HepG2 (cell line): ENCODE data around the gene SUSD4. TPM values are rescaled to one million over a fixed set of nuclear protein-coding genes. Genes with fewer than 3 reads are reported as not detected.

ENCODE experiments used
- ATAC-seq: fragments of 200-7000 bp; cut with Tn5 transposase; 3 replicates; pipeline ENCODE4 v1.9.1; 2020; ENCODE audit warnings: mild to moderate bottlenecking, moderate library complexity
- BruUV-seq: library from RNA; stranded (reverse); fragments of 400-500 nt; replicated peaks from 2 replicates; lab custom pipeline; 2021; lab: Mats Ljungman, UMichigan
- CTCF ChIA-PET: fragments of 300-600 bp; formaldehyde crosslinking; extraction: SDS; loops from one replicate; lab custom pipeline; 2021; ENCODE audit warnings: low total read pairs, inconsistent platforms, low intra/inter-chr PET ratio; lab: Yijun Ruan, JAX
- POLR2A ChIA-PET: fragments of 350-600 bp; sonication (Branson Sonifier 250); formaldehyde crosslinking; loops from one replicate; lab custom pipeline; 2020; ENCODE audit warnings: antibody characterized with exemption, inconsistent platforms; lab: Yijun Ruan, JAX
- DNase-seq: peaks from one replicate; pipeline ENCODE4 v3.0.0-alpha.2; 2015; ENCODE audit warnings: low spot score
- FAIRE-seq: peaks from 3 replicates; lab custom pipeline; 2011; peaks lifted over from hg19 to GRCh38; lab: Jason Lieb, UNC
- H2AFZ ChIP-seq: one replicate; pipeline ENCODE4 v1.6.1; 2011; ENCODE audit warnings: low read length, inconsistent platforms
- H3K27ac ChIP-seq: fragments of 300-600 bp; 3 replicates; pipeline ENCODE4 v1.8.0; 2011; ENCODE audit warnings: mixed run types, mild to moderate bottlenecking, mixed read lengths, low read length, inconsistent platforms; ENCODE audit not compliant: insufficient read depth; ENCODE audit errors: extremely low read length
- H3K27me3 ChIP-seq, 2 experiments: fragments of 200-600 bp in 1 of 2; 2 replicates in 1 of 2; 3 replicates in 1 of 2; pipeline versions ENCODE4 v1.6.0 to v1.8.0; 2011; ENCODE audit warnings: low read length in 2 of 2, mild to moderate bottlenecking in 2 of 2, moderate library complexity in 2 of 2, inconsistent platforms in 1 of 2; ENCODE audit not compliant: insufficient read depth in 2 of 2, control insufficient read depth in 1 of 2
- H3K36me3 ChIP-seq, 2 experiments: fragments of 200-600 bp in 1 of 2; replicated peaks in 1 of 2; 2 replicates in 1 of 2; 3 replicates in 1 of 2; pipeline versions ENCODE4 v1.5.1 to v1.8.0; 2011; ENCODE audit warnings: low read length in 2 of 2, inconsistent platforms in 1 of 2; ENCODE audit not compliant: insufficient read depth in 2 of 2, control insufficient read depth in 1 of 2
- H3K4me1 ChIP-seq: 2 replicates; pipeline ENCODE4 v1.5.1; 2012; ENCODE audit warnings: low read length, inconsistent platforms; ENCODE audit not compliant: insufficient read depth
- H3K4me2 ChIP-seq: 2 replicates; pipeline ENCODE4 v1.6.0; 2011; ENCODE audit warnings: low read depth, low read length, inconsistent platforms
- H3K4me3 ChIP-seq, 3 experiments: fragments of 200-600 bp in 1 of 3; sonication (generic), shearing (Covaris generic) in 1 of 3; replicated peaks in 1 of 3; 2 replicates each; pipeline ENCODE4 v1.5.1; 2011 to 2016; ENCODE audit warnings: low read length in 3 of 3, inconsistent platforms in 2 of 3, low read depth in 2 of 3, mild to moderate bottlenecking in 2 of 3, control low read depth in 1 of 3, mixed read lengths in 1 of 3; ENCODE audit not compliant: insufficient read depth in 1 of 3
- H3K79me2 ChIP-seq: one replicate; pipeline ENCODE4 v1.6.1; 2011; ENCODE audit warnings: low read length, inconsistent platforms; ENCODE audit not compliant: insufficient read depth
- H3K9ac ChIP-seq: 2 replicates; pipeline ENCODE4 v1.6.0; 2011; ENCODE audit warnings: mild to moderate bottlenecking, low read depth, low read length, inconsistent platforms; ENCODE audit not compliant: insufficient read depth
- H3K9me3 ChIP-seq: 2 replicates; pipeline ENCODE4 v1.5.1; 2012; ENCODE audit warnings: mild to moderate bottlenecking, low read length
- H4K20me1 ChIP-seq: 2 replicates; pipeline ENCODE4 v1.6.0; 2011; ENCODE audit warnings: inconsistent platforms, mild to moderate bottlenecking, low read length, moderate library complexity; ENCODE audit not compliant: insufficient read depth
- ETV5 ChIP-seq: IDR thresholded peaks from 2 replicates; pipeline ENCODE4 v1.6.1; 2018; ENCODE audit warnings: missing biosample characterization, missing genetic modification reagents, inconsistent platforms, borderline replicate concordance
- FOXM1 ChIP-seq: sonication (generic); formaldehyde crosslinking; IDR thresholded peaks from 2 replicates; pipeline ENCODE4 v1.5.0; 2020; ENCODE audit warnings: missing genetic modification reagents
- HMG20B ChIP-seq: conservative IDR thresholded peaks from 2 replicates; pipeline ENCODE4 v1.6.1; 2016; ENCODE audit warnings: missing genetic modification reagents, missing compliant biosample characterization
- HOXA5 ChIP-seq: sonication (generic); formaldehyde crosslinking; IDR thresholded peaks from 2 replicates; pipeline ENCODE4 v1.4.0; 2020; ENCODE audit warnings: missing genetic modification reagents
- JARID2 ChIP-seq: sonication (generic); formaldehyde crosslinking; IDR thresholded peaks from 2 replicates; pipeline ENCODE4 v1.8.1; 2023; ENCODE audit warnings: missing genetic modification reagents, inconsistent platforms; ENCODE audit not compliant: insufficient replicate concordance
- KMT2A ChIP-seq: sonication (generic); formaldehyde crosslinking; IDR thresholded peaks from 2 replicates; pipeline ENCODE4 v1.4.0; 2020; ENCODE audit warnings: missing genetic modification reagents
- MZF1 ChIP-seq: sonication (generic); formaldehyde crosslinking; IDR thresholded peaks from 2 replicates; pipeline ENCODE4 v1.8.1; 2023; ENCODE audit warnings: mild to moderate bottlenecking, missing genetic modification reagents, borderline replicate concordance
- NPAS2 ChIP-seq: sonication (generic); formaldehyde crosslinking; IDR thresholded peaks from 2 replicates; pipeline ENCODE4 v1.8.0; 2022; ENCODE audit warnings: mild to moderate bottlenecking, missing genetic modification reagents, borderline replicate concordance
- ZNF446 ChIP-seq: sonication (generic); formaldehyde crosslinking; IDR thresholded peaks from 2 replicates; pipeline ENCODE4 v1.5.0; 2020; ENCODE audit warnings: mild to moderate bottlenecking, missing genetic modification reagents
- ZNF530 ChIP-seq: sonication (generic); formaldehyde crosslinking; IDR thresholded peaks from 2 replicates; pipeline ENCODE4 v1.5.0; 2020; ENCODE audit warnings: low read depth, mild to moderate bottlenecking, missing genetic modification reagents
- ZNF713 ChIP-seq: sonication (generic); formaldehyde crosslinking; IDR thresholded peaks from 2 replicates; pipeline ENCODE4 v1.4.0; 2020; ENCODE audit warnings: mild to moderate bottlenecking, missing genetic modification reagents
- whole genome bisulfite sequencing: methylation state at CpG from one replicate; pipeline ENCODE4 v1.1.6; 2017; ENCODE audit warnings: low lambda C conversion rate; 5-methylcytosine and 5-hydroxymethylcytosine counted together
- in situ Hi-C: cut with HindIII; loops from 2 replicates; pipeline ENCODE4 v1.10.0; 2017; ENCODE audit warnings: low pct_unique_long_range_greater_than_20kb; ENCODE audit not compliant: extremely low pct_ligation_motif_present
- intact Hi-C: fragments of 100-400 bp; cut with micrococcal nuclease; formaldehyde crosslinking; loops from one replicate; pipeline ENCODE4 v1.10.0; 2022; ENCODE audit not compliant: unreplicated experiment
- polyA plus RNA-seq, 8 experiments: library from polyadenylated mRNA; depleted of rRNA in 3 of 8; stranded (reverse) in 7 of 8; unstranded in 1 of 8; fragments of >200 nt; fragmentation: Illumina TruSeq in 4 of 8; extraction: Trizol in 4 of 8; gene quantifications; 2 replicates each; pipeline versions ENCODE4 v1.2.1 to v1.2.3, GENCODE V29; 2011 to 2016; ENCODE audit warnings: low read depth in 4 of 8, missing spikeins in 1 of 8, mixed read lengths in 1 of 8; ENCODE audit not compliant: insufficient read depth in 1 of 8
- total RNA-seq, 5 experiments: library from RNA; depleted of rRNA; stranded (reverse); fragments of >200 nt; fragmentation: Illumina TruSeq; extraction: Trizol; gene quantifications; 2 replicates each; pipeline ENCODE4 v1.2.3, GENCODE V29; 2016; ENCODE audit warnings: low read depth in 1 of 5
- TF ChIP-seq, protein P1 (sequence below): sonication (generic); formaldehyde crosslinking; IDR thresholded peaks from 2 replicates; pipeline ENCODE4 v1.4.0; 2020; ENCODE audit warnings: missing genetic modification reagents
- TF ChIP-seq, protein P2 (sequence below): sonication (generic); formaldehyde crosslinking; IDR thresholded peaks from 2 replicates; pipeline ENCODE4 v1.4.0; 2020; ENCODE audit warnings: missing genetic modification reagents
- TF ChIP-seq, protein P3 (sequence below): sonication (generic); formaldehyde crosslinking; IDR thresholded peaks from 2 replicates; pipeline ENCODE4 v1.4.0; 2020; ENCODE audit warnings: missing genetic modification reagents
- TF ChIP-seq, protein P4 (sequence below): sonication (generic); formaldehyde crosslinking; IDR thresholded peaks from 2 replicates; pipeline ENCODE4 v1.5.0; 2020; ENCODE audit warnings: missing genetic modification reagents, mild to moderate bottlenecking, borderline replicate concordance

Gene SUSD4
- total and polyA plus RNA-seq, 2 of the 13 experiments (the other 11 are each of a cell fraction or from before 2014, with no cell fraction given): not detected

DNA sequence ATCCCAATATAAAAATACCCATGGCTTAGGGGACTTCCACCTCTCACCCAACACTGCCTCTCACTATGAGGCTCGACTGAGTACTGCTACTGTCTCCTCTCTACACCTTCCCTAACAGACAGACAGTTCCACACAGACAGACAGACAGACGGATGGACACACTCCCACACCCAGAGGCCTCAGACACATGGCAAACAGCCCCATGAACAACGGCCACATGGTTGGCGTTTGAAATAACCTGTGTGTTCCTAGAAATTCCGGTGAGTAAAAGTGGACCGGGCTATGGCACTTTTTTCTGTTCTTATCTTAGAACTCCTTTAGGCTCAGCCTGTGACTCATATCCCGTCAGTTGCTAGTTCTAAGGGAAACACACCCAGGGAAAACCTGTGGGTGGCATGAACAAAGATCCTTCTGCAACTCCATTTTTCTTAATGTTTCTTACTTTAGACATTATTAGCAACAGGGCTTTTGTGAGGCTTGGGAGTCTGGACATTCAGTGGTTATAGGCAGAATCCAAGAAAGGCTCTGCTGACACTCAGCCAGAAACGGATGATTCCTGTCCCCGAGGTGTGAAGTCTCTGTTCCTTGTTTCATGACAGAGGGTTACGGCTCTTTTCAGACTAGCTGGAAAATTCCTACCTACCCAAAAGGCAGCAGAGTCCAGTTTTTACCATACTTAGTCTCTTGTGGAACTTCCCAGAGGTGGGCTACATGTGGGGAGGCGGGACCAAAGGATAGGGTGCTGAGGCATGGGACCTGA lies 130.4 kb downstream of the SUSD4 start:
- FAIRE-seq: no peak
- TF ChIP-seq JARID2 (CRISPR knock-in tag): no peak
- no peak for TF ChIP-seq FOXM1
- TF ChIP-seq ZNF713 (CRISPR knock-in tag): no peak
- TF ChIP-seq, protein P1, sequence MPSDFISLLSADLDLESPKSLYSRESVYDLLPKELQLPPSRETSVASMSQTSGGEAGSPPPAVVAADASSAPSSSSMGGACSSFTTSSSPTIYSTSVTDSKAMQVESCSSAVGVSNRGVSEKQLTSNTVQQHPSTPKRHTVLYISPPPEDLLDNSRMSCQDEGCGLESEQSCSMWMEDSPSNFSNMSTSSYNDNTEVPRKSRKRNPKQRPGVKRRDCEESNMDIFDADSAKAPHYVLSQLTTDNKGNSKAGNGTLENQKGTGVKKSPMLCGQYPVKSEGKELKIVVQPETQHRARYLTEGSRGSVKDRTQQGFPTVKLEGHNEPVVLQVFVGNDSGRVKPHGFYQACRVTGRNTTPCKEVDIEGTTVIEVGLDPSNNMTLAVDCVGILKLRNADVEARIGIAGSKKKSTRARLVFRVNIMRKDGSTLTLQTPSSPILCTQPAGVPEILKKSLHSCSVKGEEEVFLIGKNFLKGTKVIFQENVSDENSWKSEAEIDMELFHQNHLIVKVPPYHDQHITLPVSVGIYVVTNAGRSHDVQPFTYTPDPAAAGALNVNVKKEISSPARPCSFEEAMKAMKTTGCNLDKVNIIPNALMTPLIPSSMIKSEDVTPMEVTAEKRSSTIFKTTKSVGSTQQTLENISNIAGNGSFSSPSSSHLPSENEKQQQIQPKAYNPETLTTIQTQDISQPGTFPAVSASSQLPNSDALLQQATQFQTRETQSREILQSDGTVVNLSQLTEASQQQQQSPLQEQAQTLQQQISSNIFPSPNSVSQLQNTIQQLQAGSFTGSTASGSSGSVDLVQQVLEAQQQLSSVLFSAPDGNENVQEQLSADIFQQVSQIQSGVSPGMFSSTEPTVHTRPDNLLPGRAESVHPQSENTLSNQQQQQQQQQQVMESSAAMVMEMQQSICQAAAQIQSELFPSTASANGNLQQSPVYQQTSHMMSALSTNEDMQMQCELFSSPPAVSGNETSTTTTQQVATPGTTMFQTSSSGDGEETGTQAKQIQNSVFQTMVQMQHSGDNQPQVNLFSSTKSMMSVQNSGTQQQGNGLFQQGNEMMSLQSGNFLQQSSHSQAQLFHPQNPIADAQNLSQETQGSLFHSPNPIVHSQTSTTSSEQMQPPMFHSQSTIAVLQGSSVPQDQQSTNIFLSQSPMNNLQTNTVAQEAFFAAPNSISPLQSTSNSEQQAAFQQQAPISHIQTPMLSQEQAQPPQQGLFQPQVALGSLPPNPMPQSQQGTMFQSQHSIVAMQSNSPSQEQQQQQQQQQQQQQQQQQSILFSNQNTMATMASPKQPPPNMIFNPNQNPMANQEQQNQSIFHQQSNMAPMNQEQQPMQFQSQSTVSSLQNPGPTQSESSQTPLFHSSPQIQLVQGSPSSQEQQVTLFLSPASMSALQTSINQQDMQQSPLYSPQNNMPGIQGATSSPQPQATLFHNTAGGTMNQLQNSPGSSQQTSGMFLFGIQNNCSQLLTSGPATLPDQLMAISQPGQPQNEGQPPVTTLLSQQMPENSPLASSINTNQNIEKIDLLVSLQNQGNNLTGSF (CRISPR knock-in tag): no peak
- TF ChIP-seq ETV5 (CRISPR knock-in tag): no peak
- no peak for TF ChIP-seq NPAS2 (CRISPR knock-in tag)
- no peak for TF ChIP-seq HOXA5 (CRISPR knock-in tag)
- TF ChIP-seq ZNF446 (CRISPR knock-in tag): no peak
- TF ChIP-seq MZF1: no peak
- TF ChIP-seq HMG20B: no peak
- TF ChIP-seq KMT2A (CRISPR knock-in tag): no peak
- TF ChIP-seq, protein P2, sequence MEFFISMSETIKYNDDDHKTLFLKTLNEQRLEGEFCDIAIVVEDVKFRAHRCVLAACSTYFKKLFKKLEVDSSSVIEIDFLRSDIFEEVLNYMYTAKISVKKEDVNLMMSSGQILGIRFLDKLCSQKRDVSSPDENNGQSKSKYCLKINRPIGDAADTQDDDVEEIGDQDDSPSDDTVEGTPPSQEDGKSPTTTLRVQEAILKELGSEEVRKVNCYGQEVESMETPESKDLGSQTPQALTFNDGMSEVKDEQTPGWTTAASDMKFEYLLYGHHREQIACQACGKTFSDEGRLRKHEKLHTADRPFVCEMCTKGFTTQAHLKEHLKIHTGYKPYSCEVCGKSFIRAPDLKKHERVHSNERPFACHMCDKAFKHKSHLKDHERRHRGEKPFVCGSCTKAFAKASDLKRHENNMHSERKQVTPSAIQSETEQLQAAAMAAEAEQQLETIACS (CRISPR knock-in tag): no peak
- TF ChIP-seq ZNF530 (CRISPR knock-in tag): no peak
- TF ChIP-seq, protein P3, sequence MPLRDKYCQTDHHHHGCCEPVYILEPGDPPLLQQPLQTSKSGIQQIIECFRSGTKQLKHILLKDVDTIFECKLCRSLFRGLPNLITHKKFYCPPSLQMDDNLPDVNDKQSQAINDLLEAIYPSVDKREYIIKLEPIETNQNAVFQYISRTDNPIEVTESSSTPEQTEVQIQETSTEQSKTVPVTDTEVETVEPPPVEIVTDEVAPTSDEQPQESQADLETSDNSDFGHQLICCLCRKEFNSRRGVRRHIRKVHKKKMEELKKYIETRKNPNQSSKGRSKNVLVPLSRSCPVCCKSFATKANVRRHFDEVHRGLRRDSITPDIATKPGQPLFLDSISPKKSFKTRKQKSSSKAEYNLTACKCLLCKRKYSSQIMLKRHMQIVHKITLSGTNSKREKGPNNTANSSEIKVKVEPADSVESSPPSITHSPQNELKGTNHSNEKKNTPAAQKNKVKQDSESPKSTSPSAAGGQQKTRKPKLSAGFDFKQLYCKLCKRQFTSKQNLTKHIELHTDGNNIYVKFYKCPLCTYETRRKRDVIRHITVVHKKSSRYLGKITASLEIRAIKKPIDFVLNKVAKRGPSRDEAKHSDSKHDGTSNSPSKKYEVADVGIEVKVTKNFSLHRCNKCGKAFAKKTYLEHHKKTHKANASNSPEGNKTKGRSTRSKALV (CRISPR knock-in tag): no peak
- TF ChIP-seq, protein P4, sequence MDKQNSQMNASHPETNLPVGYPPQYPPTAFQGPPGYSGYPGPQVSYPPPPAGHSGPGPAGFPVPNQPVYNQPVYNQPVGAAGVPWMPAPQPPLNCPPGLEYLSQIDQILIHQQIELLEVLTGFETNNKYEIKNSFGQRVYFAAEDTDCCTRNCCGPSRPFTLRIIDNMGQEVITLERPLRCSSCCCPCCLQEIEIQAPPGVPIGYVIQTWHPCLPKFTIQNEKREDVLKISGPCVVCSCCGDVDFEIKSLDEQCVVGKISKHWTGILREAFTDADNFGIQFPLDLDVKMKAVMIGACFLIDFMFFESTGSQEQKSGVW (CRISPR knock-in tag): no peak

More for the DNA sequence above, 130.4 kb downstream of the SUSD4 start:
- Histone ChIP-seq H3K4me1 (no peaks in the 10 kb centered on the region), H3K27ac (no peak overlapping the region), H4K20me1 (no peaks in the 10 kb centered on the region), H3K4me3 (no peak overlapping the region), H3K9me3 (no peaks in the 10 kb centered on the region), H2AFZ (no peak overlapping the region), H3K27me3 (peaks cover 0 to 2% of the 10 kb centered on the region in 2 experiments; a peak in 2 of 5 replicates), H3K4me2 (no peak overlapping the region), H3K9ac (no peak overlapping the region), H3K36me3 (no peaks in the 10 kb centered on the region), H3K79me2 (no peaks in the 10 kb centered on the region)
- 21% methylated on average over 11 of the region's 11 CpGs for WGBS
- no TSS peak for BruUV-seq
- DNase-seq (peak; percentile 6), ATAC-seq (no peak; the same call in 2 of the 3 replicates)
- intact Hi-C loops: no loop called here
- ChIA-PET POLR2A (no interaction called here), CTCF (no interaction called here)
- in situ Hi-C loops: no loop called here
